ENCODE measurements around the gene SPACDR.
"Not testable (repeated sequence)": the region's sequence is repeated elsewhere in the genome, so short reads cannot be mapped to it uniquely, and the experiment has no call there.

Gene SPACDR

DNA sequence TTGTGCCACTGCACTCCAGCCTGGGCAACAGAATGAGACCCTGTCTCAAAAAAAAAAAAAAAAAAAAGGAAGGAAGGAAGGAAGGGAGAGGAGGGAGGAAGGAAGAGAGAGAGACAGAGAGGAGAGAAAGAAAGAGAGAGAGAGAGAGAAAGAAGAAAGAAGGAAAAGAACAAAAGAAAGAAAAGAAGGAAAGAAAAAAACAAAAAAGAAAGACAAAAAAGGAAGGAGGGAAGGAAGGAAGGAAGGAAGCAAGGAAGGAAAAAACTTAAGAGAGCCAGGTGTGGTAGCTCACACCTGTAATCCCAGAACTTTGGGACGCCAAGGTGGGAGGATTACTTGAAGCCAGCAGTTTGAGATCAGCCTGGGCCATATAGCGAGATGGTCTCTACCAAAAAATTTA lies 731 bp upstream of the SPACDR start:
- no peak for DNase-seq

DNA sequence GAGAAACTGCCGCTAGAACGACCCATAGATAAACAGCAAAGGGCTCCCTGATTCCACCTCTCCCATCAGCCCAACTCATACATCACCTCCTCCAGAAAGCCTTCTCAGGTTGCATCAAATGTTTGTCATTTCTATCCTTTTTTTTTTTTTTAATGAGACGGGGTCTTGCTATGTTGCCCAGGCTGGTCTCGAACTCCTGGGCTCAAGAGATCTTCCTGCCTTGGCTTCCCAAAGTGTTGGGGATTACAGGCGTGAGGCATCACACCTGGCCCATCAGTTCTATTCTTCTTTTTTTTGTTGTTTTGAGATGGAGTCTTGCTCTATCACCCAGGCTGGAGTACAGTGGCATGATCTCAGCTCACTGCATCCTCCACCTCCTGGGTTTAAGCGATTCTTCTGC lies 7.0 kb downstream of the SPACDR start:
- no peak for DNase-seq

- no peak for DNase-seq
Measured at GRCh38 chr7:100456562-100456961, 7.5 kb downstream of the SPACDR start.

DNA sequence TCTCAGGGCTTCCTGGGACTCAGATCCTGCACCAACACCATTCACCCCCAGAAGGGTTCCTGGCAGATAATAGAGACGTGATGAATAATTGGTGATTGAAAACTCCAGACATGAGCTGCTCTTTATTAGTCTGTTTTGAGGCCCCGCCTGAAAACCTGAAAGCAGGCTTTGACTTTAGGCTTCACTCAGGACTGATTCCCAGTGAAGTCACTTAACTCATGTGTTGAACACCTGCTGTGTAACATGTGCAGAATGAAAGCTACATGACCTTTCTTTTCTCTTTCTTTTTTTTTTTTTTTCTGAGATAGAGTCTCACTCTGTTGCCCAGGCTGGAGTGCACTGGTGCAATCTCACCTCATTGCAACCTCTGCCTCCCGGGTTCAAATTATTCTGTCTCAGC lies 8.9 kb downstream of the SPACDR start:
- no peak for DNase-seq

DNA sequence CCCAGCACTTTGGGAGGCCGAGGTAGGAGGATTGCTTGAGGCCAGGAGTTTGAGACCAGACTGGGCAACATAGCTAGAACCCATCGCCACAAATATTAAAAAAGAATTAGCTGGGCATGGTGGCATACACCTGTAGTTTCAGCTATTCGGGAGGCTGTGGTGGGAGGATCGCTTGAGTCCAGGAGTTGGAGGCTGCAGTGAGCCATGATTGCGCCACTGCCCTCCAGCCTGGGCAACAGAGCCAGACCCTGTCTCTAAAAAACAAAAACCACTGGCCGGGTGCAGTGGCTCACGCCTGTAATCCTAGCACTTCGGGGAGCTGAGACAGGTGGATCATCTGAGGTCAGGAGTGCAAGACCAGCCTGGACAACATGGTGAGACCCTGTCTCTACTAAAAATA lies 10.2 kb downstream of the SPACDR start:
- DNase-seq, result not testable (repeated sequence)

GRCh38 chr7:100452513-100452912 lies 11.5 kb downstream of the SPACDR start:
- DNase-seq, result no peak

DNA sequence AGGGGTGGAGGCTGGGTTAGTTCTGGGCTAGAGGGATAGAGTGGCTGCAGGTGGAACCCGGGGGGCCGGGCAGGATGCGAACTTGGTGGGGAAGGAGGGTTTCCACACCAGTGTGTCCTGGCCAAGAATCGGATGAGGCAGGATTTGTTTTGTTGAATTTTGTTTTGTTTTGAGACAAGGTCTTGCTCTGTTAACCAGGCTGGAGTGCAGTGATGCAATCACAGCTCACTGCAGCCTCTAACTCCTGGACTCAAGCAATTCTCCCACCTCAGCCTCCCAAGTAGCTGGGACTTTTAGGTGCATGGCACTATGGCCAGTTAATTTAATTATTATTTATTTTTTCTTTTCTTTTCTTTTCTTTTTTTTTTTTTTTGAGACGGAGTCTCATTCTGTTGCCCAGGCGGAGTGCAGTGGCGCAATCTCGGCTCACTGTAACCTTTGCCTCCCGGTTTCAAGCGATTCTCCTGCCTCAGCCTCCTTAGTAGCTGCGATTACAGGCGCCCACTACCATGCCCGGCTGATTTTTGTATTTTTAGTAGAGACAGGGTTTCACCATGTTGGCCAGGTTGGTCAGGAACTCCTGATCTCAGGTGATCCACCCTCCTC lies 14.8 kb downstream of the SPACDR start:
- no peak for DNase-seq

DNA sequence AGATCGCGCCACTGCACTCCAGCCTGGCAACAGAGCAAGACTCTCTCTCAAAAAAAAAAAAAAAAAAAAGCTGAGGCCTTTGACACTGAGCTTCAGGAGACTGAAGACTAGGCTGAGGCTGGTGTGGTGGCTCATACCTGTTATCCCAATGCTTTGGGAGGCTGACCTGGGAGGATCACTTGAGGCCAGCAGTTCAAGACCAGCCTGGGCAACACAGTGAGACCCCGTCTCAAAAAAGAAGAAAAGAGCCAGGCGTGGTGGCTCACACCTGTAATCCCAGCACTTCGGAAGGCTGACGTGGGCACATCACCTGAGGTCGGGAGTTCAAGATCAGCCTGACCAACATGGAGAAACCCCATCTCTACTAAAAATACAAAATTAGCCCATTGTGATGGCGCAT lies 16.7 kb downstream of the SPACDR start:
- not testable (repeated sequence) for DNase-seq

DNA sequence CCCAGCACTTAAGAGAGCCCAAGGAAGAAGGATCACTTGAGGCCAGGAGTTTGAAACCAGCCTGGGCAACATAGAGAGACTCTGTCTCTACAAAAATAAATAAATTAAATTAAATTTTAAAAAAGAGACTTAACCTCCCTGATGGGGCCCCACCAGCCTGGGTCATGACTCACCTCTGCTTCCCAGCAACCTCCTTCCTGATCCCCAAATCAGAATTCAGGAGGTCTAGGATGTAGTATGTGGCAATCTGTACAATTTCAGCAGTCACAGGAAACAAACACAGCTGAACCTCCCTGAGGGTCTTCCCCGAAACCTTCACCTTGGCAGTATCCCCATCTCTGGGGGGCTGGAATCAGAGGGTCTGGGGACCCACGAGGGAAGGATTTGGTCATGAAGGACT lies 18.0 kb downstream of the SPACDR start:
- no peak for DNase-seq

GRCh38 chr7:100444311-100445278 lies 19.5 kb downstream of the SPACDR start:
- DNase-seq, result peak; percentile 48

GRCh38 chr7:100443096-100443840 lies 20.8 kb downstream of the SPACDR start:
- DNase-seq, result peak; percentile 36

GRCh38 chr7:100441641-100442535 lies 22.2 kb downstream of the SPACDR start:
- peak; percentile 57 for DNase-seq

- DNase-seq, result not testable (repeated sequence)
Measured at GRCh38 chr7:100439244-100439643, 24.8 kb downstream of the SPACDR start.

DNA sequence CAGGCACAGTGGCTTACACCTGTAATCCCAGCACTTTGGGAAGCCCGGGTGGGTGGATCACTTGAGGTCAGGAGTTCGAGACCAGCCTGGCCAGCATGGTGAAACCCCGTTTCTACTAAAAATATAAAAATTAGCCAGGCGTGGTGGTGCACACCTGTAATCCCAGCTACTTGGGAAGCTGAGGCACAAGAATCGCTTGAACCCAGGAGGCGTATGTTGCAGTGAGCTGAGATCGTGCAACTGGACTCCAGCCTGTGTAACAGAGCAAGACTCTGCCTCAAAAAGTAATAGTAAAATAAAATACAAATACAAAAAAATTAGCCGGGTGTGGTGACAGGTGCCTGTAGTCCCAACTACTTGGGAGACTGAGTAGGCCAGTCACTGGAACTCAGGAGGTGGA lies 25.3 kb downstream of the SPACDR start:
- not testable (repeated sequence) for DNase-seq

- DNase-seq, result no peak
Measured at GRCh38 chr7:100438172-100438571, 25.9 kb downstream of the SPACDR start.

DNA sequence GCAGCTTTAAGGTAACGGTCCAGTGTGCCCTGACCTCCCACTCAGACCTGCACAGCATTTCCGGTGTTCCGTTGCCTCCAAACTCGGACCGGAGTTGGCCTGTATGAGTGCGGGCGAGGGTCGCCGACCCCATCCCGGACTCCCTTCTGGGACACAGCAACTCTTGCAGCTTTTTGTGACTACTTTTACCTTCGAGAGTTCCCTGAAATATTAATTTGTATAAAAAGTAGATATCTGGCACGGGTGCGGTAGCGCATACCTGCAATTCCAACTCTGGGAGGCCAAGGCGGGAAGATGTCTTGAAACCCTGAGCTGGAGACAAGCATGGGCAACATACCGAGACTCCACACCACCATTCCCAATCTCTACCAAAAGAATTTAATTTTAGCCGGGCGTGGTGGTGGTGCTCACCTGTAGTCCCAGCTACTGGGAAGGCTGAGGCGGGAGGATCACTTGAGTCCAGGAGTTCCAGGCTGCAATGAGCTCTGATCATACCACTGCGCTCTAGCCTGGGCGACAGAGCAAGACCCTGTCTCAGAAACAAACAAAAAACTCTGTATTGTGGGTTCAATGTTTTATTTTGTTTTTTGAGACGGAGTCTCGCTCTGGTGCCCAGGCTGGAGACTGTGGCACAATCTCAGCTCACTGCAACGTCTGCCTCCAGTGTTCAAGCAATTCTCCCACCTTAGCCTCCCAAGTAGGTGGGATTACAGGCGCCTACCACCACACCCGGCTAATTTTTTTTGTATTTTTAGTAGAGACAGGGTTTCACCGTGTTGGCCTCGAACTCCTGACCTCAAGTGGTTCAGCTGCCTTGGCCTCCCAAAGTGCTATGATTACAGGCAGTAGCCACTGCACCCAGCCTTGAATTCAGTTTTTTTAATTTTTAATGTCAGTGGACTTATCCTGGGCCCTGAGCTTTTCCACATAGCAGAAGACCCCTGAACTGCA lies 26.6 kb downstream of the SPACDR start:
- no peak for DNase-seq

DNA sequence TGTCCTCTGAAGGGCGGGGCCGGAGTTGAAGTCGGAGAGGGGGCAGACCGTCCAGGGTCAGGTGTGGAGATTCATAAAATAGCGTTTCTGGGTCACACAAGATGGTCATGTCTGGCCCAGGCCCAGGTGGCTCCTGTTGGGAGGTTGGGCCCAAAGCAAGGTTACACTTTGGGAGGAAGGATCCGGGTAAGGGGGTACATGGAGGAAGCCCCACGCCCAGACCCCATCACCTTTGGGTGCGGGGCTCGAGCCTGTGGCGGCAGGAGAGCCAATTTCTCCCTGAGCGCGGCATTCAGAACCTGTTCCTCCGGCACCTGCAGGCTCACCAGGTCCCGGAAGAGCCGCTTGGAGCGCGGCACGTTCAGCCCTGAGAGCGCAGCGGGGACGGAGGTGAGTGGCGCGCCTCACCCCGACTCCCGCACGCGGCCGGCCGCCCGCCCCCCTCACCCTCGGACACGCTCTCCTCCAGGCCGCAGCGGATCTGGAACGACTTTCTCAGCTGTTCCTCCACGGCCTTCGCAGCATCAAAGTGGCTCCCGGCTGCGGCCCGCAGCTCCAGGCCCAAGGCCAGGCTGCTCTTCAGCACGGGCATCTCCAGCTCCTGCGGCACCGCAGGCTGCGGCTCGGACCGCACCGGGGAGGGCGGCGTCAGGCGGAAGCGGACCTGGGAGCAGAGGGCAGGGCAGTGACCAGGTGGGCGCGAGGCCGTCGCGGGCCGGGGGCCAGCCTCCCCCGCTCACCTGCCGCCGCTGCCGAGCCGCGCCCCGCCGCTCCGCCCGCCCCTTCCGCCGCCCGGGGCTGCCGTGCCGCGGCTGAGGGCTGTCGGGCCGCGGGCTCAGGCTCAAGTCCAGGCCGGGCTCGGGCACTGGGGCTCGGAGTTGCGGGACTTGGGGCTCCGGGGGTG lies 28.4 kb downstream of the SPACDR start:
- DNase-seq, result peak; percentile 83

GRCh38 chr7:100434297-100435144 lies 29.5 kb downstream of the SPACDR start:
- no peak for DNase-seq

All from activated effector memory CD4-positive, alpha-beta T cell treated with anti-CD3 and anti-CD28 coated beads, Interleukin-2, amount 50 U/mL, for 16 hours (primary cell).